Measurements from ENCODE around the gene RB1. TPM values are rescaled to one million over a fixed set of nuclear protein-coding genes. Genes with fewer than 3 reads are reported as not detected.

The RB1 gene
- total RNA-seq, 2 experiments from 2014 or later, result 33.5 to 84.4 TPM

GRCh38 chr13:48258002-48258401 lies 45.5 kb upstream of the RB1 start:
- no peaks in the 10 kb centered on the region for H3K9me3 ChIP-seq (ENCODE audit: low read length)
- DNase-seq (ENCODE audit: low spot score), result no peak
- no peak overlapping the region for H3K4me3 ChIP-seq (ENCODE audit: low read depth, low read length, poor library complexity, severe bottlenecking)
- H3K79me2 ChIP-seq (ENCODE audit: insufficient read depth, low read depth, low read length), result no peaks in the 10 kb centered on the region
- no peaks in the 10 kb centered on the region for H3K4me1 ChIP-seq (ENCODE audit: insufficient read depth, low read length, poor library complexity, severe bottlenecking)
- H3K9me2 ChIP-seq (ENCODE audit: insufficient read depth, low read length), result no peaks in the 10 kb centered on the region
- ChIA-PET POLR2A (no interaction called here), CTCF (ENCODE audit: unreplicated experiment) (no interaction called here)
- TF ChIP-seq CTCF (conservative IDR thresholded peaks at IDR 0.05; ENCODE audit: low read length) (no peak), EZH2phosphoT487 (IDR thresholded peaks at IDR 0.05; ENCODE audit: borderline replicate concordance, low read depth, low read length) (no peak)
- no peak overlapping the region for H2AFZ ChIP-seq (ENCODE audit: low read length)
- H4K20me1 ChIP-seq (ENCODE audit: insufficient read depth, low read length), result no peaks in the 10 kb centered on the region
- no peak overlapping the region for H3K4me2 ChIP-seq (ENCODE audit: low read length)
- BruUV-seq (replicated peaks), result no TSS peak
- H3K36me3 ChIP-seq (ENCODE audit: insufficient read depth, low read length), result peaks cover 48% of the 10 kb centered on the region
- intact Hi-C loops (cut with micrococcal nuclease; ENCODE audit: unreplicated experiment), result no loop called here
- H3K27ac ChIP-seq (ENCODE audit: low read depth, low read length, poor library complexity, severe bottlenecking), result no peak overlapping the region

GRCh38 chr13:48258430-48258829 lies 45.1 kb upstream of the RB1 start:
- Histone ChIP-seq H3K4me3 (ENCODE audit: low read depth, low read length, poor library complexity, severe bottlenecking) (no peak overlapping the region), H3K4me1 (ENCODE audit: insufficient read depth, low read length, poor library complexity, severe bottlenecking) (no peaks in the 10 kb centered on the region), H3K4me2 (ENCODE audit: low read length) (no peak overlapping the region), H3K9me3 (ENCODE audit: low read length) (no peaks in the 10 kb centered on the region), H3K27ac (ENCODE audit: low read depth, low read length, poor library complexity, severe bottlenecking) (no peak overlapping the region), H4K20me1 (ENCODE audit: insufficient read depth, low read length) (no peaks in the 10 kb centered on the region), H2AFZ (ENCODE audit: low read length) (no peak overlapping the region), H3K79me2 (ENCODE audit: insufficient read depth, low read depth, low read length) (no peaks in the 10 kb centered on the region), H3K9me2 (ENCODE audit: insufficient read depth, low read length) (no peaks in the 10 kb centered on the region), H3K36me3 (ENCODE audit: insufficient read depth, low read length) (peaks cover 53% of the 10 kb centered on the region)
- intact Hi-C loops (cut with micrococcal nuclease; ENCODE audit: unreplicated experiment), result no loop called here
- ChIA-PET CTCF (ENCODE audit: unreplicated experiment) (no interaction called here), POLR2A (no interaction called here)
- TF ChIP-seq CTCF (conservative IDR thresholded peaks at IDR 0.05; ENCODE audit: low read length), result no peak
- TF ChIP-seq EZH2phosphoT487 (IDR thresholded peaks at IDR 0.05; ENCODE audit: borderline replicate concordance, low read depth, low read length), result no peak
- no peak for DNase-seq (ENCODE audit: low spot score)
- no TSS peak for BruUV-seq (replicated peaks)

- no peaks in the 10 kb centered on the region for H3K9me3 ChIP-seq (ENCODE audit: low read length)
- no peaks in the 10 kb centered on the region for H4K20me1 ChIP-seq (ENCODE audit: insufficient read depth, low read length)
- intact Hi-C loops (cut with micrococcal nuclease; ENCODE audit: unreplicated experiment), result no loop called here
- H3K27ac ChIP-seq (ENCODE audit: low read depth, low read length, poor library complexity, severe bottlenecking), result no peak overlapping the region
- DNase-seq (ENCODE audit: low spot score), result no peak
- no peaks in the 10 kb centered on the region for H3K9me2 ChIP-seq (ENCODE audit: insufficient read depth, low read length)
- no peaks in the 10 kb centered on the region for H3K79me2 ChIP-seq (ENCODE audit: insufficient read depth, low read depth, low read length)
- ChIA-PET POLR2A (no interaction called here), CTCF (ENCODE audit: unreplicated experiment) (no interaction called here)
- no peak overlapping the region for H3K4me3 ChIP-seq (ENCODE audit: low read depth, low read length, poor library complexity, severe bottlenecking)
- peaks cover 46% of the 10 kb centered on the region for H3K36me3 ChIP-seq (ENCODE audit: insufficient read depth, low read length)
- no TSS peak for BruUV-seq (replicated peaks)
- no peak for TF ChIP-seq CTCF (conservative IDR thresholded peaks at IDR 0.05; ENCODE audit: low read length)
- TF ChIP-seq EZH2phosphoT487 (IDR thresholded peaks at IDR 0.05; ENCODE audit: borderline replicate concordance, low read depth, low read length), result no peak
- H3K4me2 ChIP-seq (ENCODE audit: low read length), result no peak overlapping the region
- H2AFZ ChIP-seq (ENCODE audit: low read length), result no peak overlapping the region
- H3K4me1 ChIP-seq (ENCODE audit: insufficient read depth, low read length, poor library complexity, severe bottlenecking), result peaks cover 22% of the 10 kb centered on the region
Observed at GRCh38 chr13:48260970-48261369, 42.6 kb upstream of the RB1 start.

All from OCI-LY7 (cell line).